ENCODE measurements around the gene METAP1D. TPM values are rescaled to one million over a fixed set of nuclear protein-coding genes. Genes with fewer than 3 reads are reported as not detected.

METAP1D gene
- total and polyA plus RNA-seq, 2 experiments from 2014 or later: 4.1 to 6.9 TPM

GRCh38 chr2:171957061-171957460 lies 42.7 kb upstream of the METAP1D start:
- Histone ChIP-seq H3K4me3 (no peak overlapping the region), H3F3A (ENCODE audit: insufficient read depth) (peaks cover 25% of the 10 kb centered on the region), H3K27me3 (replicated peaks; ENCODE audit: insufficient read depth) (no peaks in the 10 kb centered on the region), H3K4me1 (ENCODE audit: insufficient read depth) (peaks cover 47% of the 10 kb centered on the region), H3K9me3 (ENCODE audit: low read depth) (no peaks in the 10 kb centered on the region), H3K27ac (no peak overlapping the region), H3K9me2 (ENCODE audit: insufficient read depth) (no peaks in the 10 kb centered on the region), H3K79me2 (ENCODE audit: insufficient read depth) (peaks cover 45% of the 10 kb centered on the region), H2AFZ (no peak overlapping the region), H3K36me3 (ENCODE audit: low read depth) (no peaks in the 10 kb centered on the region), H4K20me1 (ENCODE audit: insufficient read depth) (no peaks in the 10 kb centered on the region), H3K9ac (no peak overlapping the region), H3K4me2 (ENCODE audit: unreplicated experiment) (no peak overlapping the region)
- WGBS, 2 experiments (ENCODE audit: low coverage in 1 of 2, low lambda C conversion rate in 2 of 2, missing lambda C conversion rate in 2 of 2): 95 to 100% methylated on average over 2 of the region's 2 CpGs
- in situ Hi-C loops (cut with MboI): no loop called here
- peak; percentile 42 for DNase-seq
- TF ChIP-seq EZH2phosphoT487 (IDR thresholded peaks at IDR 0.05; ENCODE audit: insufficient read depth, low read depth) (no peak), EZH2 (IDR thresholded peaks at IDR 0.05; ENCODE audit: insufficient read depth, poor library complexity, severe bottlenecking) (no peak)

- no peak for TF ChIP-seq EZH2 (IDR thresholded peaks at IDR 0.05; ENCODE audit: insufficient read depth, poor library complexity, severe bottlenecking)
- TF ChIP-seq EZH2phosphoT487 (IDR thresholded peaks at IDR 0.05; ENCODE audit: insufficient read depth, low read depth): no peak
- in situ Hi-C loops (cut with MboI): no loop called here
- Histone ChIP-seq H3K9ac (no peak overlapping the region; the same call in 1 of the 2 replicates), H3K9me3 (ENCODE audit: low read depth) (no peaks in the 10 kb centered on the region), H3K4me1 (ENCODE audit: insufficient read depth) (peaks cover 47% of the 10 kb centered on the region), H3K79me2 (ENCODE audit: insufficient read depth) (peaks cover 56% of the 10 kb centered on the region), H3K27ac (peak overlapping the region; percentile 34; the same call in 1 of the 2 replicates), H3K9me2 (ENCODE audit: insufficient read depth) (no peaks in the 10 kb centered on the region), H2AFZ (no peak overlapping the region), H3K27me3 (replicated peaks; ENCODE audit: insufficient read depth) (no peaks in the 10 kb centered on the region), H3K36me3 (ENCODE audit: low read depth) (no peaks in the 10 kb centered on the region), H3K4me3 (no peak overlapping the region), H3F3A (ENCODE audit: insufficient read depth) (peaks cover 25% of the 10 kb centered on the region), H3K4me2 (ENCODE audit: unreplicated experiment) (peak overlapping the region; percentile 48), H4K20me1 (ENCODE audit: insufficient read depth) (no peaks in the 10 kb centered on the region)
- 56 to 67% methylated on average over 3 of the region's 3 CpGs for WGBS, 2 experiments (ENCODE audit: low coverage in 1 of 2, low lambda C conversion rate in 2 of 2, missing lambda C conversion rate in 2 of 2)
- DNase-seq: peak; percentile 78
These were observed 41.3 kb upstream of the METAP1D start for GRCh38 chr2:171958475-171958874.

- TF ChIP-seq EZH2phosphoT487 (IDR thresholded peaks at IDR 0.05; ENCODE audit: insufficient read depth, low read depth) (no peak), EZH2 (IDR thresholded peaks at IDR 0.05; ENCODE audit: insufficient read depth, poor library complexity, severe bottlenecking) (no peak)
- H3K9ac ChIP-seq: no peak overlapping the region
- peaks cover 63% of the 10 kb centered on the region for H3K79me2 ChIP-seq (ENCODE audit: insufficient read depth)
- H3K4me2 ChIP-seq (ENCODE audit: unreplicated experiment): no peak overlapping the region
- no peaks in the 10 kb centered on the region for H4K20me1 ChIP-seq (ENCODE audit: insufficient read depth)
- DNase-seq: no peak
- WGBS, 2 experiments (ENCODE audit: low coverage in 1 of 2, low lambda C conversion rate in 2 of 2, missing lambda C conversion rate in 2 of 2): 95 to 96% methylated on average over 2 of the region's 2 CpGs
- H3K27ac ChIP-seq: no peak overlapping the region
- H3K27me3 ChIP-seq (replicated peaks; ENCODE audit: insufficient read depth): no peaks in the 10 kb centered on the region
- H3K4me3 ChIP-seq: no peak overlapping the region
- H3K4me1 ChIP-seq (ENCODE audit: insufficient read depth): peaks cover 39% of the 10 kb centered on the region
- no peak overlapping the region for H2AFZ ChIP-seq
- in situ Hi-C loops (cut with MboI): no loop called here
- H3K9me3 ChIP-seq (ENCODE audit: low read depth): no peaks in the 10 kb centered on the region
- peaks cover 14% of the 10 kb centered on the region for H3F3A ChIP-seq (ENCODE audit: insufficient read depth)
- no peaks in the 10 kb centered on the region for H3K9me2 ChIP-seq (ENCODE audit: insufficient read depth)
- H3K36me3 ChIP-seq (ENCODE audit: low read depth): no peaks in the 10 kb centered on the region
These were observed 39.8 kb upstream of the METAP1D start for GRCh38 chr2:171959998-171960397.

GRCh38 chr2:171960570-171960969 lies 39.2 kb upstream of the METAP1D start:
- no peaks in the 10 kb centered on the region for H4K20me1 ChIP-seq (ENCODE audit: insufficient read depth)
- DNase-seq: no peak
- peaks cover 65% of the 10 kb centered on the region for H3K79me2 ChIP-seq (ENCODE audit: insufficient read depth)
- H3K4me3 ChIP-seq: no peak overlapping the region
- TF ChIP-seq EZH2phosphoT487 (IDR thresholded peaks at IDR 0.05; ENCODE audit: insufficient read depth, low read depth): no peak
- no peak for TF ChIP-seq EZH2 (IDR thresholded peaks at IDR 0.05; ENCODE audit: insufficient read depth, poor library complexity, severe bottlenecking)
- H3K9me2 ChIP-seq (ENCODE audit: insufficient read depth): no peaks in the 10 kb centered on the region
- H3K36me3 ChIP-seq (ENCODE audit: low read depth): no peaks in the 10 kb centered on the region
- H3K4me2 ChIP-seq (ENCODE audit: unreplicated experiment): no peak overlapping the region
- H3K9me3 ChIP-seq (ENCODE audit: low read depth): no peaks in the 10 kb centered on the region
- H3K9ac ChIP-seq: no peak overlapping the region
- H3F3A ChIP-seq (ENCODE audit: insufficient read depth): peaks cover 12% of the 10 kb centered on the region
- 83 to 92% methylated on average over 3 of the region's 3 CpGs for WGBS, 2 experiments (ENCODE audit: low coverage in 1 of 2, low lambda C conversion rate in 2 of 2, missing lambda C conversion rate in 2 of 2)
- in situ Hi-C loops (cut with MboI): no loop called here
- no peaks in the 10 kb centered on the region for H3K27me3 ChIP-seq (replicated peaks; ENCODE audit: insufficient read depth)
- no peak overlapping the region for H3K27ac ChIP-seq
- H3K4me1 ChIP-seq (ENCODE audit: insufficient read depth): peaks cover 36% of the 10 kb centered on the region
- no peak overlapping the region for H2AFZ ChIP-seq

GRCh38 chr2:171963198-171963597 lies 36.6 kb upstream of the METAP1D start:
- TF ChIP-seq EZH2phosphoT487 (IDR thresholded peaks at IDR 0.05; ENCODE audit: insufficient read depth, low read depth): no peak
- TF ChIP-seq EZH2 (IDR thresholded peaks at IDR 0.05; ENCODE audit: insufficient read depth, poor library complexity, severe bottlenecking): no peak
- 99 to 100% methylated on average over 2 of the region's 2 CpGs for WGBS, 2 experiments (ENCODE audit: low coverage in 1 of 2, low lambda C conversion rate in 2 of 2, missing lambda C conversion rate in 2 of 2)
- no peak overlapping the region for H3K27ac ChIP-seq

More at GRCh38 chr2:171963198-171963597, 36.6 kb upstream of the METAP1D start:
- H3K4me3 ChIP-seq: no peak overlapping the region
- no peak for DNase-seq
- in situ Hi-C loops (cut with MboI): no loop called here
- no peak overlapping the region for H3K9ac ChIP-seq
- H3F3A ChIP-seq (ENCODE audit: insufficient read depth): 0 out of 2 replicates have a peak, but pooled peaks cover 3% of the 10 kb centered on the region
- no peaks in the 10 kb centered on the region for H4K20me1 ChIP-seq (ENCODE audit: insufficient read depth)
- H3K36me3 ChIP-seq (ENCODE audit: low read depth): peaks cover 17% of the 10 kb centered on the region
- no peak overlapping the region for H2AFZ ChIP-seq
- no peaks in the 10 kb centered on the region for H3K27me3 ChIP-seq (replicated peaks; ENCODE audit: insufficient read depth)
- H3K9me2 ChIP-seq (ENCODE audit: insufficient read depth): no peaks in the 10 kb centered on the region
- no peak overlapping the region for H3K4me2 ChIP-seq (ENCODE audit: unreplicated experiment)
- peaks cover 25% of the 10 kb centered on the region for H3K4me1 ChIP-seq (ENCODE audit: insufficient read depth)
- H3K79me2 ChIP-seq (ENCODE audit: insufficient read depth): peaks cover 55% of the 10 kb centered on the region
- no peaks in the 10 kb centered on the region for H3K9me3 ChIP-seq (ENCODE audit: low read depth)

All from GM23248 (cell line).